CD14-positive monocyte (primary cell): ENCODE measurements around the gene OR4D5. TPM values are rescaled to one million over a fixed set of nuclear protein-coding genes. Genes with fewer than 3 reads are reported as not detected.

Experiments used
- DNase-seq, 3 donors: peaks; one replicate each; pipeline ENCODE4 v3.0.0-alpha.2; 2011 to 2022
- H2AFZ ChIP-seq: 2 replicates; pipeline ENCODE4 v1.6.0; 2012; ENCODE audit warnings: mild to moderate bottlenecking, low read depth, low read length, inconsistent platforms; ENCODE audit not compliant: insufficient read depth, poor library complexity, severe bottlenecking
- H3K27ac ChIP-seq, 2 donors: 1 replicate in 1 of 2; 2 replicates in 1 of 2; pipeline ENCODE4 v1.5.1; 2012 to 2013; ENCODE audit warnings: low read length in 2 of 2, control low read depth in 1 of 2, inconsistent platforms in 1 of 2, low read depth in 1 of 2, mild to moderate bottlenecking in 1 of 2
- H3K27me3 ChIP-seq, 2 donors: one replicate each; pipeline versions ENCODE4 v1.6.0 to v1.6.1; 2011 to 2013; ENCODE audit warnings: low read length in 2 of 2; ENCODE audit not compliant: control insufficient read depth in 2 of 2, insufficient read depth in 2 of 2
- H3K36me3 ChIP-seq, 2 donors: replicated peaks in 1 of 2; 1 replicate in 1 of 2; 2 replicates in 1 of 2; pipeline versions ENCODE4 v1.5.1 to v1.6.1; 2012 to 2013; ENCODE audit warnings: low read length in 2 of 2, control low read depth in 1 of 2, inconsistent platforms in 1 of 2, mild to moderate bottlenecking in 1 of 2; ENCODE audit not compliant: insufficient read depth in 2 of 2, control insufficient read depth in 1 of 2
- H3K4me1 ChIP-seq, 2 donors: 1 replicate in 1 of 2; 2 replicates in 1 of 2; pipeline versions ENCODE4 v1.5.1 to v1.6.1; 2012 to 2013; ENCODE audit warnings: low read length in 2 of 2, control low read depth in 1 of 2, inconsistent platforms in 1 of 2, mild to moderate bottlenecking in 1 of 2, moderate library complexity in 1 of 2; ENCODE audit not compliant: insufficient read depth in 2 of 2, control insufficient read depth in 1 of 2
- H3K4me2 ChIP-seq: replicated peaks from 2 replicates; pipeline ENCODE3; 2012; ENCODE audit warnings: low read length, moderate library complexity, mild to moderate bottlenecking; ENCODE audit not compliant: poor library complexity, severe bottlenecking; ENCODE audit errors: extremely low read depth
- H3K4me3 ChIP-seq, 3 experiments: fragments of 200-600 bp in 1 of 3; sonication (generic) in 1 of 3; replicated peaks in 1 of 3; 1 replicate in 2 of 3; 2 replicates in 1 of 3; pipeline ENCODE4 v1.5.1; 2011 to 2013; ENCODE audit warnings: low read length in 3 of 3, mild to moderate bottlenecking in 3 of 3, control low read depth in 2 of 3, low read depth in 2 of 3, inconsistent platforms in 1 of 3, moderate library complexity in 1 of 3
- H3K79me2 ChIP-seq: 2 replicates; pipeline ENCODE4 v1.6.0; 2012; ENCODE audit warnings: mild to moderate bottlenecking, control low read depth, inconsistent platforms, low read length, moderate library complexity; ENCODE audit not compliant: insufficient read depth
- H3K9ac ChIP-seq: 2 replicates; pipeline ENCODE4 v1.6.0; 2017; ENCODE audit warnings: low read length, mild to moderate bottlenecking; ENCODE audit not compliant: insufficient read depth, poor library complexity, severe bottlenecking
- H3K9me3 ChIP-seq, 2 donors: replicated peaks in 1 of 2; 1 replicate in 1 of 2; 2 replicates in 1 of 2; pipeline versions ENCODE4 v1.5.1 to v1.6.1; 2012 to 2013; ENCODE audit warnings: low read length in 2 of 2, control low read depth in 1 of 2; ENCODE audit not compliant: control insufficient read depth in 1 of 2, insufficient read depth in 1 of 2
- H4K20me1 ChIP-seq: 2 replicates; pipeline ENCODE4 v1.6.0; 2012; ENCODE audit warnings: mild to moderate bottlenecking, low read length, control low read depth, moderate library complexity; ENCODE audit not compliant: insufficient read depth
- H3K27ac Mint-ChIP-seq, 7 donors: one replicate each; pipeline ENCODE4 v1.8.0; 2020; ENCODE audit warnings: mild to moderate bottlenecking in 7 of 7, mixed read lengths in 7 of 7, moderate library complexity in 6 of 7, inconsistent platforms in 2 of 7
- H3K27me3 Mint-ChIP-seq, 3 donors: one replicate each; pipeline ENCODE4 v1.8.0; 2021 to 2022; ENCODE audit warnings: low read depth in 3 of 3, mild to moderate bottlenecking in 3 of 3, mixed read lengths in 3 of 3, moderate library complexity in 3 of 3, inconsistent platforms in 1 of 3
- H3K36me3 Mint-ChIP-seq, 2 donors: one replicate each; pipeline ENCODE4 v1.8.0; 2020; ENCODE audit warnings: mixed read lengths in 2 of 2, inconsistent platforms in 1 of 2, mild to moderate bottlenecking in 1 of 2
- H3K4me1 Mint-ChIP-seq: one replicate; pipeline ENCODE4 v1.8.0; 2020; ENCODE audit warnings: mild to moderate bottlenecking, mixed read lengths
- H3K4me3 Mint-ChIP-seq, 2 donors: one replicate each; pipeline ENCODE4 v1.8.0; 2020; ENCODE audit warnings: mild to moderate bottlenecking in 2 of 2, mixed read lengths in 2 of 2, moderate library complexity in 1 of 2
- H3K9me3 Mint-ChIP-seq, 7 donors: one replicate each; pipeline ENCODE4 v1.8.0; 2020 to 2022; ENCODE audit warnings: mixed read lengths in 7 of 7, mild to moderate bottlenecking in 6 of 7, moderate library complexity in 6 of 7, inconsistent platforms in 2 of 7
- CTCF ChIP-seq: fragments of 200-600 bp; IDR thresholded peaks from one replicate; pipeline ENCODE4 v1.8.0; 2022; ENCODE audit warnings: antibody characterized with exemption, mild to moderate bottlenecking
- WGBS: methylation state at CpG from one replicate; pipeline ENCODE4 v1.1.5; 2013; ENCODE audit warnings: missing lambda C conversion rate; ENCODE audit not compliant: insufficient coverage; 5-methylcytosine and 5-hydroxymethylcytosine counted together
- intact Hi-C, 2 donors: fragments of 100-400 bp; cut with micrococcal nuclease; formaldehyde crosslinking; loops; one replicate each; pipeline versions ENCODE4 v1.15.0 to v1.15.1; 2023
- polyA plus RNA-seq, 3 donors: library from polyadenylated mRNA; depleted of rRNA in 1 of 3; unstranded in 2 of 3; stranded (reverse) in 1 of 3; fragments of 300-500 nt in 2 of 3; fragments of >200 nt in 1 of 3; fragmentation: Illumina TruSeq in 2 of 3; gene quantifications; 1 replicate in 2 of 3; 2 replicates in 1 of 3; pipeline ENCODE4 v1.2.3, GENCODE V29; 2012 to 2021

OR4D5 gene
- polyA plus RNA-seq, 3 donors: not detected

GRCh38 chr11:123976770-123977560 lies 37.5 kb downstream of the OR4D5 start:
- peaks cover 2 to 7% (median 5%) of the 10 kb centered on the region in 7 donors for H3K9me3 Mint-ChIP-seq
- WGBS: 94% methylated on average over 17 of the region's 18 CpGs

GRCh38 chr11:123977731-123978347 lies 38.4 kb downstream of the OR4D5 start, which contains the start of gene OR10S1:
Gene OR10S1 (minus strand): TSS chr11:123977781. CDS start chr11:123977664, 117 bp downstream.
- Histone ChIP-seq H3K4me3 (no peak within 1 kb of the TSS), H3K27ac (no peak within 1 kb of the TSS), H3K9me3 (peaks cover 0 to 9% of the 10 kb centered on the region in 2 donors), H4K20me1 (no peaks in the 10 kb centered on the region), H3K79me2 (no peaks in the 10 kb centered on the region), H2AFZ (no peak within 1 kb of the TSS), H3K4me1 (no peaks in the 10 kb centered on the region), H3K36me3 (no peaks in the 10 kb centered on the region), H3K4me2 (no peak within 1 kb of the TSS), H3K27me3 (no peaks in the 10 kb centered on the region), H3K9ac (no peak within 1 kb of the TSS)
- TF ChIP-seq CTCF: no peak
- intact Hi-C loops: no loop called here
- Mint-ChIP-seq H3K9me3 (peaks cover 3 to 8% (median 6%) of the 10 kb centered on the region in 7 donors), H3K27ac (no peak within 1 kb of the TSS), H3K4me1 (no peaks in the 10 kb centered on the region), H3K27me3 (peaks cover 0 to 2% (median 0%) of the 10 kb centered on the region in 3 donors), H3K4me3 (no peak within 1 kb of the TSS), H3K36me3 (no peaks in the 10 kb centered on the region)
- DNase-seq: no peak

More at GRCh38 chr11:123976770-123977560, 37.5 kb downstream of the OR4D5 start:
- no peaks in the 10 kb centered on the region for H3K4me1 ChIP-seq
- no peaks in the 10 kb centered on the region for H3K79me2 ChIP-seq
- H3K36me3 ChIP-seq: no peaks in the 10 kb centered on the region
- H3K27ac ChIP-seq: no peak overlapping the region
- intact Hi-C loops: no loop called here
- no peaks in the 10 kb centered on the region for H4K20me1 ChIP-seq
- no peak overlapping the region for H3K4me3 ChIP-seq
- no peak overlapping the region for H3K4me3 Mint-ChIP-seq
- H2AFZ ChIP-seq: no peak overlapping the region
- no peaks in the 10 kb centered on the region for H3K36me3 Mint-ChIP-seq
- no peak overlapping the region for H3K4me2 ChIP-seq
- no peaks in the 10 kb centered on the region for H3K27me3 ChIP-seq
- DNase-seq: no peak
- H3K4me1 Mint-ChIP-seq: no peaks in the 10 kb centered on the region
- TF ChIP-seq CTCF: no peak
- H3K27ac Mint-ChIP-seq: no peak overlapping the region
- peaks cover 0 to 2% (median 0%) of the 10 kb centered on the region in 3 donors for H3K27me3 Mint-ChIP-seq
- peaks cover 0 to 9% of the 10 kb centered on the region in 2 donors for H3K9me3 ChIP-seq
- H3K9ac ChIP-seq: no peak overlapping the region
